ENCODE data around the gene RAB11FIP4.

DNA sequence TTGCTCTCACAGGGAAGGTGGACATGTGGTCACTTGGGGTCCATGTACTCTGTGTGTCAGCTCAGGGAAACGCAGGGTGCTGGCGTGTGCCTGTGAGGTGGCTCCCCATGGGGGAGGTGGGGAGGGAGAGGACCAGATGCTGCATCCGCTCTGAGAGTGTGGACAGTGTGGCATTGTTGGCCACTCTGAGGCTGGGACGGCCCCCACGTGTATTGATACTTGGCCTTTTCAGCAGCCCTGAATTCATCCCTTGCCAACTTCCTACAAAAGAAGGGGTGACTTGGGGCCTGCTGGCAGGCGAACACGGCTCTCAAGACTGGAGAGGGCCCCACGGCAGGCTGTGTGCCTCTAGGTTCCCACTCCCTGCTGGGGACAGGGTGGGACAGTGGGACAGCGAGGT is 120.1 kb downstream of the RAB11FIP4 start:
- TF ChIP-seq CEBPB (IDR thresholded peaks at IDR 0.05; ENCODE audit: low read depth) (no peak), POLR2A (IDR thresholded peaks at IDR 0.05; ENCODE audit: borderline replicate concordance, extremely low read depth, insufficient read depth, insufficient read length) (no peak)
- TF ChIP-seq, protein P1, sequence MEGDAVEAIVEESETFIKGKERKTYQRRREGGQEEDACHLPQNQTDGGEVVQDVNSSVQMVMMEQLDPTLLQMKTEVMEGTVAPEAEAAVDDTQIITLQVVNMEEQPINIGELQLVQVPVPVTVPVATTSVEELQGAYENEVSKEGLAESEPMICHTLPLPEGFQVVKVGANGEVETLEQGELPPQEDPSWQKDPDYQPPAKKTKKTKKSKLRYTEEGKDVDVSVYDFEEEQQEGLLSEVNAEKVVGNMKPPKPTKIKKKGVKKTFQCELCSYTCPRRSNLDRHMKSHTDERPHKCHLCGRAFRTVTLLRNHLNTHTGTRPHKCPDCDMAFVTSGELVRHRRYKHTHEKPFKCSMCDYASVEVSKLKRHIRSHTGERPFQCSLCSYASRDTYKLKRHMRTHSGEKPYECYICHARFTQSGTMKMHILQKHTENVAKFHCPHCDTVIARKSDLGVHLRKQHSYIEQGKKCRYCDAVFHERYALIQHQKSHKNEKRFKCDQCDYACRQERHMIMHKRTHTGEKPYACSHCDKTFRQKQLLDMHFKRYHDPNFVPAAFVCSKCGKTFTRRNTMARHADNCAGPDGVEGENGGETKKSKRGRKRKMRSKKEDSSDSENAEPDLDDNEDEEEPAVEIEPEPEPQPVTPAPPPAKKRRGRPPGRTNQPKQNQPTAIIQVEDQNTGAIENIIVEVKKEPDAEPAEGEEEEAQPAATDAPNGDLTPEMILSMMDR (IDR thresholded peaks at IDR 0.05 in 2 of 3, conservative IDR thresholded peaks at IDR 0.05 in 1 of 3; ENCODE audit: borderline replicate concordance in 1 of 3, insufficient read depth in 1 of 3, low read depth in 2 of 3, low read length in 2 of 3) = no peak
- TF ChIP-seq, protein P2, sequence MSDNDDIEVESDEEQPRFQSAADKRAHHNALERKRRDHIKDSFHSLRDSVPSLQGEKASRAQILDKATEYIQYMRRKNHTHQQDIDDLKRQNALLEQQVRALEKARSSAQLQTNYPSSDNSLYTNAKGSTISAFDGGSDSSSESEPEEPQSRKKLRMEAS (IDR thresholded peaks at IDR 0.05) = no peak

Data from HCT116 (cell line).